GM21825 (cell line): ENCODE measurements around the gene GTF2F2.

Experiments
- ATAC-seq: cut with Tn5 transposase; IDR thresholded peaks from one replicate; pipeline ENCODE4 v1.9.1; 2021; ENCODE audit warnings: mild to moderate bottlenecking, moderate library complexity; ENCODE audit not compliant: unreplicated experiment

The GTF2F2 gene

GRCh38 chr13:45332036-45332830, 211.9 kb downstream of the GTF2F2 start:
- ATAC-seq, result no peak

- no peak for ATAC-seq
These were observed 212.5 kb downstream of the GTF2F2 start for GRCh38 chr13:45332831-45333219.

- no peak for ATAC-seq
These were observed 213.1 kb downstream of the GTF2F2 start for GRCh38 chr13:45333251-45333976.
